HG02588 (cell line): ENCODE results near the gene AGBL4.

Experiments used
- ATAC-seq: cut with Tn5 transposase; IDR thresholded peaks from one replicate; pipeline ENCODE4 v1.9.1; 2021; ENCODE audit warnings: mild to moderate bottlenecking, moderate library complexity; ENCODE audit not compliant: unreplicated experiment

AGBL4 gene

GRCh38 chr1:48741380-48741779 lies 1282.4 kb downstream of the AGBL4 start:
- no peak for ATAC-seq

GRCh38 chr1:48740621-48741020 lies 1283.1 kb downstream of the AGBL4 start:
- ATAC-seq, result no peak

- no peak for ATAC-seq
Measured at GRCh38 chr1:48739091-48739490, 1284.7 kb downstream of the AGBL4 start.

- no peak for ATAC-seq
Measured at GRCh38 chr1:48738356-48738755, 1285.4 kb downstream of the AGBL4 start.

GRCh38 chr1:48735796-48736195 lies 1288.0 kb downstream of the AGBL4 start:
- no peak for ATAC-seq

- ATAC-seq, result peak; percentile 83
Measured at GRCh38 chr1:48730164-48730910, 1293.4 kb downstream of the AGBL4 start.

- no peak for ATAC-seq
Measured at GRCh38 chr1:48728584-48728983, 1295.2 kb downstream of the AGBL4 start.

GRCh38 chr1:48726557-48727215 lies 1297.1 kb downstream of the AGBL4 start:
- ATAC-seq, result no peak

- no peak for ATAC-seq
Measured at GRCh38 chr1:48726139-48726538, 1297.6 kb downstream of the AGBL4 start.

GRCh38 chr1:48725341-48726046 lies 1298.3 kb downstream of the AGBL4 start:
- no peak for ATAC-seq

GRCh38 chr1:48720929-48721328 lies 1302.8 kb downstream of the AGBL4 start:
- no peak for ATAC-seq

- ATAC-seq, result no peak
Measured at GRCh38 chr1:48718705-48719104, 1305.0 kb downstream of the AGBL4 start.

- ATAC-seq, result no peak
Measured at GRCh38 chr1:48718116-48718630, 1305.6 kb downstream of the AGBL4 start.

GRCh38 chr1:48717082-48717481 lies 1306.7 kb downstream of the AGBL4 start:
- ATAC-seq, result no peak

- no peak for ATAC-seq
Measured at GRCh38 chr1:48715921-48716320, 1307.8 kb downstream of the AGBL4 start.

GRCh38 chr1:48710915-48711314 lies 1312.8 kb downstream of the AGBL4 start:
- no peak for ATAC-seq

- no peak for ATAC-seq
Measured at GRCh38 chr1:48710318-48710717, 1313.4 kb downstream of the AGBL4 start.

- ATAC-seq, result no peak
Measured at GRCh38 chr1:48704736-48705135, 1319.0 kb downstream of the AGBL4 start.

- no peak for ATAC-seq
Measured at GRCh38 chr1:48701445-48701844, 1322.3 kb downstream of the AGBL4 start.

- ATAC-seq, result no peak
Measured at GRCh38 chr1:48697066-48697707, 1326.6 kb downstream of the AGBL4 start.

GRCh38 chr1:48695161-48695560 lies 1328.6 kb downstream of the AGBL4 start:
- no peak for ATAC-seq
